Osteoblast (primary cell): ENCODE data around the gene TMEM54. TPM values are rescaled to one million over a fixed set of nuclear protein-coding genes. Genes with fewer than 3 reads are reported as not detected.

Source experiments
- DNase-seq: peaks from one replicate; pipeline ENCODE4 v3.0.0; 2011; ENCODE audit warnings: low spot score, mixed read lengths; ENCODE audit not compliant: insufficient read length; ENCODE audit errors: missing footprints
- H2AFZ ChIP-seq: 2 replicates; pipeline ENCODE4 v1.6.0; 2011; ENCODE audit warnings: mild to moderate bottlenecking, low read length
- H3K27ac ChIP-seq: 2 replicates; pipeline ENCODE4 v1.5.1; 2011; ENCODE audit warnings: mild to moderate bottlenecking, low read depth, low read length, moderate library complexity
- H3K27me3 ChIP-seq: 2 replicates; pipeline ENCODE4 v1.6.0; 2012; ENCODE audit warnings: mild to moderate bottlenecking, control low read depth, inconsistent platforms, low read length, moderate library complexity; ENCODE audit not compliant: insufficient read depth
- H3K36me3 ChIP-seq: 2 replicates; pipeline ENCODE4 v1.5.1; 2011; ENCODE audit warnings: mild to moderate bottlenecking, low read length, control low read depth, moderate library complexity; ENCODE audit not compliant: insufficient read depth
- H3K4me1 ChIP-seq: 2 replicates; pipeline ENCODE4 v1.5.1; 2011; ENCODE audit warnings: mild to moderate bottlenecking, low read length, control low read depth, moderate library complexity; ENCODE audit not compliant: insufficient read depth
- H3K4me2 ChIP-seq: 2 replicates; pipeline ENCODE4 v1.6.0; 2011; ENCODE audit warnings: mild to moderate bottlenecking, low read length; ENCODE audit not compliant: insufficient read depth
- H3K4me3 ChIP-seq: fragments of 200-600 bp; sonication (generic); 3 replicates; pipeline ENCODE4 v1.5.1; 2012; ENCODE audit warnings: mild to moderate bottlenecking, low read length, inconsistent platforms; ENCODE audit not compliant: insufficient read depth
- H3K79me2 ChIP-seq: 2 replicates; pipeline ENCODE4 v1.6.0; 2012; ENCODE audit warnings: mild to moderate bottlenecking, low read length, control low read depth, inconsistent platforms; ENCODE audit not compliant: insufficient read depth
- H3K9me3 ChIP-seq: 2 replicates; pipeline ENCODE4 v1.5.1; 2011; ENCODE audit warnings: low read depth, low read length, control low read depth
- H4K20me1 ChIP-seq: 2 replicates; pipeline ENCODE4 v1.6.0; 2012; ENCODE audit warnings: mild to moderate bottlenecking, low read length, control low read depth; ENCODE audit not compliant: insufficient read depth
- total RNA-seq: library from RNA; depleted of rRNA; stranded (reverse); fragments of >200 nt; gene quantifications from 2 replicates; pipeline ENCODE4 v1.2.3, GENCODE V29; 2012
- TF ChIP-seq, protein P1 (sequence below): IDR thresholded peaks from 2 replicates; pipeline ENCODE4 v1.5.1; 2011; ENCODE audit warnings: mild to moderate bottlenecking, low read depth, low read length, moderate library complexity; ENCODE audit errors: extremely low read depth

The TMEM54 gene
- total RNA-seq, 1 donor: 22.4 TPM

DNA sequence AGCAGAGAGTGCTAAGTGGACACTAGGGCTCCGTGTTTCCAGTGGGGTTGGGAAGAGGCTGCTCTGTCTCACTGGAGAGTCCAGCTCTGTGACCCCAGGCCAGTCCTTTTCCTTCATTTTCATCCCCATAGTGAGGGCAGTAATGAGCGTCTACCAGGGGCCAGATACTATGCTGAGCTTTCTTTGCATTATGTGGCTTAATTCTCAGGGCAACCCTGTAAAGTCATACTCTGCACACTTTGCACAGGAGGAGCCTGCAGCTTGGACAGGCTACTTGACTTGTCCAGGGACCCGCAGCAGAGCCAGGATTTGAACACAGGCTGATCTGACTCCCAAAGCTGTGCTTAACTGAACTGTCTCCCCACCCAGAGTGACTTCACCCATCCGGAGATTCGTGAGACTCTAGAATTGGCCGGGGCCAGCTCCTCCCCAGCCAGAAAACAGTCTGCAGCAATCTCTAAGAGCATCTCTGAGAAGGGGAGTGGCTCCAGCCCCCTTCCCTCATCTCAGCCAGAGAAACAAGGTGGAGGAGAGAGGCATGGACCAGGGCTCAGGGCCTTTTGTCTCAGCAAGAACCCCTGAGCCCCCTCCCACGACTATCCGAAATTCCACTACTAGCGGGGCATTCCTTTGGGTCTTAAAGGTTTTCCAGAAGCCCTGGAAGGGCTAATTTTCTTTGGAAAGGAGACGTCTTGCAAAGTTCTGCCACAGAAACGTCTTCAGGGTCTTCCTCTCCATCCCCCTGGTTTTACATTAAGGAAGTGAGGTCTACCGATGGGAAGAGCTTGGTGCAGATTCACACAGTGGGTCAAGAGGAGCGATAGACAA is 29.6 kb downstream of the TMEM54 start:
- Histone ChIP-seq H3K4me2 (peak overlapping the region; percentile 77), H3K36me3 (no peaks in the 10 kb centered on the region), H3K9me3 (no peaks in the 10 kb centered on the region), H2AFZ (peak overlapping the region; percentile 63), H3K4me1 (peaks cover 6% of the 10 kb centered on the region), H3K27me3 (peaks cover 20% of the 10 kb centered on the region), H3K27ac (no peak overlapping the region), H4K20me1 (no peaks in the 10 kb centered on the region), H3K79me2 (no peaks in the 10 kb centered on the region), H3K4me3 (peak overlapping the region; percentile 64)
- TF ChIP-seq, protein P1, sequence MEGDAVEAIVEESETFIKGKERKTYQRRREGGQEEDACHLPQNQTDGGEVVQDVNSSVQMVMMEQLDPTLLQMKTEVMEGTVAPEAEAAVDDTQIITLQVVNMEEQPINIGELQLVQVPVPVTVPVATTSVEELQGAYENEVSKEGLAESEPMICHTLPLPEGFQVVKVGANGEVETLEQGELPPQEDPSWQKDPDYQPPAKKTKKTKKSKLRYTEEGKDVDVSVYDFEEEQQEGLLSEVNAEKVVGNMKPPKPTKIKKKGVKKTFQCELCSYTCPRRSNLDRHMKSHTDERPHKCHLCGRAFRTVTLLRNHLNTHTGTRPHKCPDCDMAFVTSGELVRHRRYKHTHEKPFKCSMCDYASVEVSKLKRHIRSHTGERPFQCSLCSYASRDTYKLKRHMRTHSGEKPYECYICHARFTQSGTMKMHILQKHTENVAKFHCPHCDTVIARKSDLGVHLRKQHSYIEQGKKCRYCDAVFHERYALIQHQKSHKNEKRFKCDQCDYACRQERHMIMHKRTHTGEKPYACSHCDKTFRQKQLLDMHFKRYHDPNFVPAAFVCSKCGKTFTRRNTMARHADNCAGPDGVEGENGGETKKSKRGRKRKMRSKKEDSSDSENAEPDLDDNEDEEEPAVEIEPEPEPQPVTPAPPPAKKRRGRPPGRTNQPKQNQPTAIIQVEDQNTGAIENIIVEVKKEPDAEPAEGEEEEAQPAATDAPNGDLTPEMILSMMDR: no peak
- peak; percentile 85 for DNase-seq

DNA sequence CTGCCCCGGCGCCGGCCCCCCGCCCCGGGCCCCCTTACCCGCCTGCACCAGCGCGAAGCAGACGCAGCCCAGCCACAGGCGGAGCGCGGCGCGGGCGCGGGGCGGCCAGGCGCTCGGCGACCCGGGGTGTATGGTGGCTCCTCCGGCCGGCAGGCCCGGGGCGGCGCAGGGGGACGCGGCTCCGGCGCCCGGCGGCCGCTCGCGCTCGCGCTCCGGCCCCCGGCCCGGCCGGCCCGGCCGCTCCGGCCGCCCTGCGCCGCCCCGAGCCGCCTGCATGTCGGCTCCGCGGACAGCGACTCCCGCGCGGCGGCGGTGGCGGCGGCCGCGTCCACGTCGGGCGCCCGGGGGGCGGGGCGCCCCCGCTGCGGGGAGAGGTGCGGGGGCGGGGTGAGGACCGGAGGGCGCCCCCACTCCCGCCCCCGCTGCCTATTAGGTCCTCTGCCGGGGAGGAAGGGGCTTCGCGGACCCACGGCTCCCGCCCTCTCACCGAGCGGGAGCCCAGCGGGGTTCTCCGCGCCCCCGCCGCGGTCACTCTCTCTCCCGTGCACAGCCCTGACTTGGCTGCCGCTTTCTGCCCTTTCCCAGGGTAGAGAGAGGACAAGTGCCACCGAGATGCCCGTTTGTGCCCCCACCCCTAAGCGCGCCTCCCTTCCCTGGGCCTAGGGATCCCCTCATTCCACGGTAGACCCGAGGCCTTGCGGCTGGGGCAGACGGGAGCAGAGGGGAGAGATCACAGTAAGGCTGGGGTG is 30.4 kb downstream of the TMEM54 start, which contains the start of gene FNDC5:
Gene FNDC5 (minus strand): TSS at position 298 of the 749 bp plus-strand sequence.
- H3K4me3 ChIP-seq: peak within 1 kb of the TSS; percentile 64
- peak; percentile 93 for DNase-seq
- H3K4me1 ChIP-seq: peaks cover 6% of the 10 kb centered on the region
- H3K36me3 ChIP-seq: no peaks in the 10 kb centered on the region
- H3K4me2 ChIP-seq: peak within 1 kb of the TSS; percentile 77
- H3K79me2 ChIP-seq: no peaks in the 10 kb centered on the region
- H2AFZ ChIP-seq: peak within 1 kb of the TSS; percentile 63
- TF ChIP-seq, protein P1: no peak
- H3K27ac ChIP-seq: no peak within 1 kb of the TSS
- H3K9me3 ChIP-seq: no peaks in the 10 kb centered on the region
- H4K20me1 ChIP-seq: no peaks in the 10 kb centered on the region
- peaks cover 20% of the 10 kb centered on the region for H3K27me3 ChIP-seq

DNA sequence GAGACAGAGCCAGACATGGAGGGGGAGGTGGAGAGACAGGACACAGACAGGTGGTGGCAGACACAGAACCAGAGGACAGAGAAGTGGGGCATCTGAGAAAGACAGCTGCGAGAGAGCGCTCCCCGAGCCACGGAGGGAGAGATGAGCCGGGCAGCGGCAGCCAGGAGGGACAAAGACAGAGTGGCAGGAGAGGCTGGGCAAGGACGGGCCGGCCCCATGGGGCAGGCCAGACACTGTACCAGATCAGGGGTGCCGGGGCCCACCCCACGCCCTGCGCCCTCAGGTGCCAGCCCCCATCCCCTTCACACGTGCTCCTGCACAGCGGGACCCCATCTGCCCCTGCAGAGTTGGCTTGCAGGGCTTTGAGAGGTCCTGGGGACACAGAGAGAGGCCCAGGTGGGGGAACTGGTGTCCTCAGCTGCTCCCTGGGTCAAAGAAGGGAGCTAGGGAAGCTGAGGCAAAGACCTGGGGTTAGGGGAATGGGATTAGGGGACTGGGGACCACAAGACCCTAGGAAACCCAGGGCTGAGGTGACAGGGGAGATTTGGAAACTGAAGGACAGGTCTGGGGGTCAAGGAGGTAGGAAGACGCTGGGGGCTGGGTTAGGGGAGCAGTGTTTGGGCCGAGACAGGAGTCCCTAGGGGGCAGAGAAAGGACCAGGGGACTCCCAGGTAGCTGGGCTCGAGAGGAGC is 31.1 kb downstream of the TMEM54 start:
- Histone ChIP-seq H3K27me3 (peaks cover 20% of the 10 kb centered on the region), H3K4me1 (peaks cover 6% of the 10 kb centered on the region), H3K79me2 (no peaks in the 10 kb centered on the region), H3K4me3 (peak overlapping the region; percentile 3), H2AFZ (no peak overlapping the region), H3K4me2 (peak overlapping the region; percentile 54), H4K20me1 (no peaks in the 10 kb centered on the region), H3K9me3 (no peaks in the 10 kb centered on the region), H3K27ac (no peak overlapping the region), H3K36me3 (no peaks in the 10 kb centered on the region)
- TF ChIP-seq, protein P1: no peak
- peak; percentile 43 for DNase-seq
